GM18868 (cell line): Measurements from ENCODE around the gene PAN2.
"Not testable (repeated sequence)": the region's sequence is repeated elsewhere in the genome, so short reads cannot be mapped to it uniquely, and the experiment has no call there.

ENCODE experiments used
- ATAC-seq: cut with Tn5 transposase; IDR thresholded peaks from one replicate; pipeline ENCODE4 v1.9.1; 2021; ENCODE audit warnings: mild to moderate bottlenecking, moderate library complexity; ENCODE audit not compliant: unreplicated experiment

The PAN2 gene

DNA sequence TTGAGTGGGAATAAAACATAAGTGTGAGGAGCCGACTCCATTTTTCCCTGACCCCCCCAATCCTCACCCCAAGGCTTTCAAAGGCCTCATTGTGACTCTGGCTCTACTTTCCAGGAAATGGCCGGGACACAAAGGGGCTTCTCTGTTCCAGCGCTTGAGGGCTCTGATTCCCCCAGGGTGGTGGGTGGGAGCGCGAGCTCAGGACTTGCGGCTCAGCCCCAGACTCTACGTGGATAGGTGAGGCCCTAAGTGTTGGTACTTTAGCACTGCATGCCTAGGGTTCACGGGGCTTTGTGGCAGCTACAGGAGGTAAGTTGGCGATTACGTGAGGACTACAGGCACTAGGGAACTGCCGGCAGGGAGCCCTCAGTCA, 18.6 kb downstream of the PAN2 start:
- no peak for ATAC-seq

DNA sequence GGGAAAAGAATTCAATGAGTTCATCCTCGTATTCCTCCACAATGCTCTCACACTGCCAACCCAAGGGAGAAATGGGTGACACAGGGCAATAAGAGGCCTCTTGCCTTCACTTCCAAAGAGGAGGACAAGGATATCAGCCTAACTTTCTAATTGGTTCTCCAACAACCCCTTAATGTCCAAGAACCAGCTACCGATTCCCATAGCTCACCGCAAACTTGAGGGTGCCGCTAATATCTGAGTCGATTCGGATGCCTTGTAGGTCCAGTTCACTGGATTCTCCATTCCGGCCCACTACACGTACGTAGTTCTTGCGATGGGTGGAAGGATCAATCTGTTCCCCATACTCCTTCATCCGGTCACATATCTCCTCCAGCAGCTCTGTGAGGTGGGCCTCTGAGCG, 22.8 kb downstream of the PAN2 start:
- no peak for ATAC-seq

DNA sequence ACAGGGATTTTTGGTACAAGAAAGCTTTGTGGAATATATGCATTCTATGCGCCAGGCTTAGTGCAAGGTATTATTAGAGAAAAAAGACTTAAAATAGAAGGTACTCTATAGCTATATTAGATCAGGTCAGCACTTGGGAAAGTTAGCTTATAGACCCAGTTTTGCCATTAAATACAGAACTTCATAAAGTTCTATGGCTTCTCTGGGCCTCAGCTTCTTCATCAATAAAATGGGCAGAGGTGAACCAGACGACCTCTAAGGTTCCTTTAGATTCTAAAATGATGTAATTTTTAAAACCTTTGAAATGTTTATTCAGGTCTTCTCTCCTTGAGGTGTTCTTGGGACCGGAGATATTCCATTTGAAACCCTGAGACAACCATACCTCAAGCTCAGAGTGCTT, 25.1 kb downstream of the PAN2 start:
- no peak for ATAC-seq

DNA sequence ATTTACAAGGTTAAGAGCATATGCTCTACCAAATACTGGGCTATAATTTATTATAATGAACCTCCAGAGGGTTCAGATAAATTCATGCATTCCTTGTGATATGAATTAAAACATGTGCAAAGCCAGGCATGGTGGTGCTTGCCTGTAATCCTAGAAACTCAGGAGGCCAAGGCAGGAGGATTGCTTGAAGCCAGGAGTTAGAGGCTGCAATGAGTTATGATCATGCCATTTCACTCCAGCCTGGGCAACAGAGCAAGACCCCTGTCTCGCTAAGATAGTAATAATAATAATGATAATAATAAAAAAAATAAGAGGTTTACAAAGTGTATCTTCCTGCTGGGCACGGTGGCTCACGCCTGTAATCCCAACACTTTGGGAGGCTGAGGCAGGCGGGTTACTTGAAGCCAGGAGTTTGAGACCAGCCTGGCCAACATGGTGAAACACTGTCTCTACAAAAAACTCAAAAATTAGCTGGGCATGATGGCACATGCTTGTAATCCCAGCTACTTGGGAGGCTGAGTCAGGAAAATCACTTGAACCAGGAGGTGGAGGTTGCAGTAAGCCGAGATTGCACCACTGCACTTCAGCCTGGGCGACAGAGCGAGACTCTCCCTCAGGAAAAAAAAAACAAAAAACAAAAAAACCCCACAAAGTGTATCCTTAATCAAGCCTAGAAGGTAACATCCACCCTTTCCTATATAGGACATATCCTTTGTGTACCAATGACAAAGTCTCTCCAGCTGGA, 26.4 kb downstream of the PAN2 start:
- no peak for ATAC-seq

DNA sequence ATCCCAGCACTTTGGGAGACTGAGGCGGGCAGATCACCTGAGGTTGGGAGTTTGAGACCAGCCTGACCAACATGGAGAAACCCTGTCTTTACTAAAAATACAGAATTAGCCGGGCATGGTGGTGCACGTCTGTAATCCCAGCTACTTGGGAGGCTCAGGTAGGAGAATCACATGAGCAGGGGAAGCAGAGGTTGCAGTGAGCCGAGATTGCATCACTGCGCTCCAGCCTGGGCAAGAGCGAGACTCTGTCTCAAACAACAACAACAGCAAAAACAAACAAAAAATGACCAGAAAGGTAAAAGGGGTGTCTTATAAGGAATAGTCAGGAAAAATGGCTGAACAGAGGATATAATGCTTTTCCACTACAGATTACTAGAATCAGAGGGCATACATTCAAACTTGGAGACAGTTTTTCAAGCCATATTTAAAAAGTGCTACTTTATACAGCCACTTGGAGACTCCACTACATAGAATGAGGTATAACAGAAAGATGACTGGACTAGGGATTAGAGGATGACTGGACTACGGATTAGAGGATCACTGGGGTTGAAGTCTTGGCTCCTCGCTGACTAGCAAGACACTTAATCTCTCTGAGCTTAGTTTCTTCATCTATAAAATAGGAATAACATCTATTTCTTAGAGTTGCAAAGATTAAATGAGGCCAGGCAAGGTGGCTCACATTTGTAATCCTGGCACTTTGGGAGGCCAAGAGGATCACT, 28.8 kb downstream of the PAN2 start:
- no peak for ATAC-seq

DNA sequence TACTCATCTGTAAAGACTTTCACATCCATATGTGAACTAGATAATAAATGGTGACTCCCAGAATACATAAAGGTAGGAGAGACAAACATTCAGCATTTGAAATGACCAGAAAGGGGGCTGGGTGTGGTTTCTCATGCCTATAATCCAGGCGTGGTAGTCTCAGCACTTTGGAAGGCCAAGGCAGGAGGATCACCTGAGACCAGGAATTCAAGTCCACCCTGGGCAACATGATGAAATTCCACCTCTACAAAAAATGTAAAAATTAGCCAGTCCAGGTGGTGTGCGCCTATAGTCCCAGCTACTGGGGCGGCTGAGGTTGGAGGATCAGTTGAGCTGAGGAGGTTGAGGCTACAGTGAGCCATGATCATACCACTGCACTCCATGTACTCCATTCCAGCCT, 29.5 kb downstream of the PAN2 start:
- ATAC-seq = no peak

DNA sequence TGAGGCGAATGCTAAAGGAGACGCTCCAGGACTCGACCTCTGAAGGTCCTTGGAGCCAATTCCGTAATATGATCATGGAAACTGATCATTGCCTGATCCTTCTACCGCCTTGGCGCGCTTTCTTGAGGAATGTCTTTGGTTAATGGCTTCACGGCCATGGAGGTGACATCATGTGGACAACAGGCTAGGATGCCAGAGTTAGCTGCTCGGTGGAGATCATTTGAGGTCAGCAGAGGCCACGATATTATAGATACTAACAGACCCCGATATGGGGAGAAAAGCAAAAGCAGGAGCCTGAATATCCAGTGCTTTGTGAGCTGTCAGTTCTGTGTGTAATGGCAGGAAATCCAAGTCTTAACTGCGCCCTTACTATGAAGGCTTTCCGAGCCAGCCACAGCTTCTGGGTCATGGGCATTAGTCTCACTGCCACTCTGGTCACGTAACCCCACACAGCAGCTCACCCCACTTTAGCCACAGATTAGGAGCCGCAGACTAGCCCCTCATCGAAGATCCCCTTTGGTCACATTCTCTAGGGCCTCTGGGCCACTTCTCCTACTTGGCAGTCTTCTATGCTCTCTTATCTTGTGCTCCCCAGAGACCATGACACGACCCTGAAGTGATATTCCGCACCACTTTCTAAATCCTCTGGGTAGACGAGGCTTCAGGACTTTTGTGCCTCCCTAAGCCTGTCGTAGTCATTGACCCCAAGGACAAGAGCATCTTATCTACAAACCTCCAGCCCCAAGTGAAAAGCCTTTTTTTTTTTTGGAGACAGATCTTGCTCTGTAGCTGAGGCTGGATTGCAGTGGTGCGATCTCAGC, 32.9 kb downstream of the PAN2 start:
- ATAC-seq = no peak

DNA sequence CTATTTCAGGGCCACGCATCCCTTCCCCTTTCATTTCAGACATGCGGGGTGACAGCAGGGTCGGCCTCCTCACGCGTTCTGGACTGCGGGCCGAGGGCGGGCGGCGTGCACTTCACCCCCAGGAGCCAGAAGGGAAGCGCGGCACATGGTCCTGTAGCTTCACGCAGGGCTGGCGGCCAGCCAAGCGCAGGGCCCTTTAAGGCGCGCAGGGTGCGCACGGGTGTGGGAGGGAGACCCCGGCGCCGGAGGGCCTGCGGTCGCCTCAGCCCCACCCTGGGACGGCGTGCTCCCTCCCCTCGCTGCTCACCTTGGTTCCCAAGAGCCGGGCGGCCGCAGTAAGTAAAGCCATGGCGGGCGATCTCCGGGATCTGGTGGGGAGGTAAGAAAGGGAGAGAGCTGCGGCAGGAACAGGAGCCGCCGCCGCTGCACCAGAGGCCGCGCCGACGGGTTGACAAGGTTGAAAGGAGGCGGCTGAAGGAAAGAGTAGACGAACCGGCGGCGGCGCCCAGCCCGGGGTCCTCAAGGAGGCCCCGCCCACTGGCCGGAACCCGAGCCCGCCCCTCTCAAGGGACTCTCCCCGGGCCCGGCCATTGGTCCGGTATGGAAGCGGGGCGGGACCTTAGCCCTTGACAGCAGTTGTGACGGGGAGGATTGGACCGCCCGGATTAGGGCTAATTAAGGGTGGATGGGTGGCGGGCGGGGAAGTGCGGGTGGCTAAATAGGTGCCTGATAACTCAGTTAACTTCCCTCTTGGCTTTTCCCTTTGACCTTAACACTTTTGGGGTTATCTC, 33.8 kb downstream of the PAN2 start, which contains the start of gene CS:
TSS of gene CS (minus strand) at position 478 of the 791 bp plus-strand sequence. CDS start at position 349, 129 bp downstream.
- ATAC-seq = peak; percentile 91

DNA sequence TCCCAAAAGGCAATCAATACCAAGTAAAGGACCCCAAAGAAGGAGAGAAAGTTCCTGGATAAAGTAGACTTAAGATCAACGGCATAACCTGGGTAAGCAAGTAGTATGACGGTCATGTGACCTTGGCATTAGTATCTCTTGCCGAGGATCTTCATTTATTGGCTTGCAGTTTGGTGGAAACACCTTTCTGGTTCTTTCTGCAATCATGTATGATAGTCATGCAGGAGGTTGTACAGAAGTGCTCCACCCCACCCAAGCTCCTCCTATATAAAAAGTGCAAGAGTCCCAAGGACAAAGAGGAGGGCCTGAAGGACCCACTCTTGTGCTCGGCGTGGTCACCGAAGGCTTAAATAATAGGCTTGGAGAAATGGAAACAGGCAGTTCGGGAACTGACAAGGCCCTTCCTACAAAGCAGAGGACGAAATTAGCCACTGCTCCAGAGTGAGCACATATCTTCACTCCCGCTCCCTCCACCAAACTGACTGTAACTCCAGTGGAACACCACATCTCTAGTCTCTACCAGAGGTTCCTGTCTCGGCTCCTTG, 34.4 kb downstream of the PAN2 start:
- ATAC-seq = no peak

DNA sequence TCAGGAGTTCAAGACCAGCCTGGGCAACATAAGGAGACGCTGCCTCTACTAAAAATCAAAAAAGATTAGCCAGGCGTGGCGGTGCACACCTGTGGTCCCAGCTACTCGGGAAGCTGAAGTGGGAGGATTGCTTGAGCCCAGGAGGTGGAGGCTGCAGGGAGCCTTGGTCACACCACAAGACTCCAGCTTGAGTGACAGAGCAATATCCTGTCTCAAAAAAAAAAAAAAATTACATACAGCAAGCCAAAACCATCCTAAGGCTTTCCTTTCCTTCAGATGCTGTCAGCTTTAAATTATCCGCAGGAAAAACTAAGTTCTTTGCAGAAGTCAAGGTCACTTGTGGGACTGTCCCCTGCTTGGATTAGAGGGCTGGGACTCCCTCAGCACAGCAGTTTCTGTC, 35.0 kb downstream of the PAN2 start:
- no peak for ATAC-seq

DNA sequence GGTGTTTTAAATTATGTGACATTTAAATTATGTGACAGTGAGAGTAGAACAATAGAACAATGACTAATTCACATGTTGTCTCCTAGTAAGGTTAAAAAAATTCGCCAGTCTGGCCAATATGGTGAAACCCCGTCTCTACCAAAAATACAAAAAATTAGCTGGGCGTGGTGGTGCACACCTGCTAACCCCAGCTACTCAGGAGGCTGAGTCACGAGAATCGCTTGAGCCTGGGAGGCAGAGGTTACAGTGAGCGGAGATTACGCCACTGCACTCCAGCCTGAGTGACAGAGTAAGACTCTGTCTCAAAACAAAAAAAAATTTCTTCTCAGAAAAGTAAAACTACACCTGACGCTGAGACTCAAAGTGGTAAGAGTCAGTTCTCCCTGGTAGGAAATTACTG, 36.4 kb downstream of the PAN2 start:
- ATAC-seq = no peak

DNA sequence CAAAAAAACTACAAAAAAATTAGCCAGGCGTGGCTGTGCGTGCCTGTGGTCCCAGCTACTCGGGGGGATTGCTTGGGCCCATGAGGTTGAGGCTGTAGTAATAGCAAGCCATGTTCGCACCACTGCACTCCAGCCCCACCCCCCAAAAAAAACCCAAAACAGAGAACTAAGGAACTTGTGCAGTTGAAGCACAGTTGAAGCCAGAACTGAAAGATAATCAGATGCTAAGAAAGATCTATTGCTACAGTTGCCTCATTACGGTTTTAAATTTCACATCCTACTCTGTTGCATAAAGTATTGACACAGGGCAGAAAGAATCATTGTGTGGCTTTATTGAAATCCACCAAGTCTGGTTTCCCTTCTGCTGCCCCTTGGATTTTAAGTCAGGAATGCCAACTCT, 37.5 kb downstream of the PAN2 start:
- no peak for ATAC-seq

DNA sequence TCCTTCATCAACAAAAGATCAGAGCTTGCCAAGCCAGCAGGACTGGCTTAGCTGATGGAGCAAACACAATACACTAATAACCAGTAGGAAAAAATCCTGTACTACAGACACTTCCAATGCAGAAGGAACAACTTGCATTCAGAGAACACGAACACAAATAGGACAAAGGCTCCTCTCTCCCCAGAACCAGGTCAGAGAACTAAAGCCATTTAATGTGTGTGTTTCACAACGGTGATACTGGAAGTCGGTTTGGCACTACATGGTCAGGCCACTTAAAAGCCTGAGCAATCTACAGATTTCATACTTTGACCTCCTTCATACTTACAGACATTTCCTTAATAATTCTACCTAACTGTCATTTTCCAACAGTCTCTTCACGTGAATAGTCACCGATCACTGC, 40.0 kb downstream of the PAN2 start:
- no peak for ATAC-seq

DNA sequence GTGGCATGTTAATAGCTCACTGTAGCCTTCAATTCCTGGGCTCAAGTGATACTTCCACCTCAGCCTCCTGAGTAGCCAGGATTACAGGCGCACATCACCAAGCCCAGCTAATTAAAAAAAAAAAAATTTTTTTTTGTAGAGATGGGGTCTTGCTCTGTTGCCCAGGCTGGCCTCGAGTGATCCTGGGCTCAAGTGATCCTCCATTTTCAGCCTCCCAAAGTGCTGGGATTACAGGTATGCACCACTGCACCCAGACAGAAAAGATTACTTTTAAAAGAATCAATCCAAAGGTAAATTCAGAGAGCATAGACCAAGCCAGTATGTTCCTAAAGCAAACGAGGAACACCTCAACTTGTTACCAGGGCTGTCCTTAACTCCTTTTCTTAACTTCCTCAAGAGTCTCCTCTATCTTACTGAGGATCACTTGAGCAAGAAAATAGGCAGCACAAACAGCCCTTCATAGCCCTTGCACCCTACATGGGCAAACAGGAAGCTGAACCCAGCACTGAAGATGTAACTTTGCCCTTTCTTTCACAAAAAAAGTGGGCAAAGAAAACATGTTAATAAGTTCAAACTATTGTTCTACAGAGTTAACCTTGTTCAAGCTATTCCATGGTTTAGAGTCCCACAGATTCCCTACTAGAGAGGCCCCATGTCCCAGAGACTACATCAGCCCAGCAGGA, 45.0 kb downstream of the PAN2 start:
- ATAC-seq = no peak

DNA sequence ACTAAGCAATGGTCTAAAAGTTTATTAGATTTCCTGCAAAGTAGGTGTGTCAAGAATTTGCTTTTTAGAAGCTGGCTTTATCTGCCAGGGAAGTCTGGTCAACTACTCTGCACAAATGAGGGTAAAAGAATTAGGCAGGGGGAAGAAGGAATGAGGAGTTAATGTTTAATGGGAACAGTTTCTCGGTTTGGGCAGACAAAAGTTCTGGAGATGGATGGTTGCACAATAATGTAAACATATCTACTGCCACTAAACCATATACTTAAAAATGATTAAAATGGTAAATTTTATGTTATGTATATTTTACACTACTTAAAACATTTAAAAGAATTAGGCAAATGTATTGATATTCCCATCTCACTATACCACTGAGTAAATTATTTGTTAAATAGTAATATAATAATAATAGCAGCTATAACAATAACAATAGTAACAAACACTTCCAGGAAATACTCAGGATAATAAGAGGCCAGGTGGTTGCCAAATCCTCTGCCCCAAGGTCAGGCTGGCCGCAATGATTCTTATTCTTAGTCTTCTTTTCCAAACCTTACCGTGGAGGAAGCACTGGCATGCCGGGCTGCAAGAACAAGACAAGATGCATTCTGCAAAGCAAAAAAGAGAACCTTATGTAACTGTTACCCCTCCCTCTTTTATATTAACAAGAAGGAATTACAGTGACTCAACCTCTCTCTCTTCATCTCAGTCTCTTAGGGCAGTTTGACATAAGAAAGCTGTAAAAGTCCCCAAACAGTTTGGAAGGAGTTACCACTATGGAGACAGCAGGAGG, 47.6 kb downstream of the PAN2 start:
- no peak for ATAC-seq

DNA sequence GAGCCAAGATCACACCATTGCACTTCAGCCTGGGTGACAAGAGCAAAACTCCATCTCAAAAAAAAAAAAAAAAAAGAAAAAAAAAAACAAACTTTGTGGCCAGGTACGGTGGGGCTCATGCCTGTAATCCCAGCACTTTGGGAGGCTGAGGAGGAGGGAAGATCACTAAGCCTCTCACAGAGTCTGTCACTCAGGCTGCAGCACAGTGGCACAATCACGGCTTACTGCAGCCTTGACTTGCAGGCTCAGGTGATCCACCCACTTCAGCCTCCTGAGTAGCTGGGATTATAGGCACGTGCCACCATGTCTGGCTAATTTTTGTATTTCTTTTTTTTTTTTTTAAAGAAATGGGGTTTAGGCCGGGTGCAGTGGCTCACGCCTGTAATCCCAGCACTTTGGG, 49.5 kb downstream of the PAN2 start:
- not testable (repeated sequence) for ATAC-seq

DNA sequence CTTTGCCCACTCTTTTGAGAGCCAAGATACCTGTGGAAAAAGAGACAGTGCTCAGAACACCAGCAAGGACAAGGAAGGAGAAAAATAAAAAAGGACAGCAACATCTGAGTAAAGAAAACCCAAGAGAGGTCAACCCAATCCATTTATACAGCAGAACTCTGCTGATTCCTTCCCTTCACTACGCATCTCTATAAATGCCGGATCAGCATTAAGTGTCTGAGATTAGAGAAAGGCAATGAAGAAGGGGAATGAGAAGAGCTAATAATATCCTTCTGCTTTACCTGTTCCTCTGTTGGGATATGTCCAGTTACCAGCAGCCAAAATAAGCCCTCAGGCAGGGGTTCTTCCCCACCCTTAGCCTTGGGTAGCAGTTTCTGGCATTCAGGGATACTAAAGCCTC, 51.2 kb downstream of the PAN2 start:
- ATAC-seq = no peak

DNA sequence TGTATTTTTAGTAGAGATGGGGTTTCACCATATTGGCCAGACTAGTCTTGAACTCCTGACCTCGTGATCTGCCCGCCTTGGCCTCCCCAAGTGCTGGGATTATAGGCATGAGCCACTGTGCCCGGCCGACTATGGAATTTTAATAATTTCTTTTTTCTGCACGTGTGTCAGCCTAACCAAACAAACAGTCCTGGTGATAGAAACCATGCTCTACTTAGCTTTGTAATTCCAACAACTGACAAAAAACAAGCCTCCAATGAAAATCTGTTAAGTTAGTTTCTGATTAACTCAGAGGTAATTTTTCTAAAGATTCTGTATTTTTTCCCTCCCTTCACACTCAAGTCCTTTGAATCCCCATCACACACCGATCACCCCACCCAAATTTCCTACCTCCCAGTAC, 51.8 kb downstream of the PAN2 start:
- no peak for ATAC-seq

DNA sequence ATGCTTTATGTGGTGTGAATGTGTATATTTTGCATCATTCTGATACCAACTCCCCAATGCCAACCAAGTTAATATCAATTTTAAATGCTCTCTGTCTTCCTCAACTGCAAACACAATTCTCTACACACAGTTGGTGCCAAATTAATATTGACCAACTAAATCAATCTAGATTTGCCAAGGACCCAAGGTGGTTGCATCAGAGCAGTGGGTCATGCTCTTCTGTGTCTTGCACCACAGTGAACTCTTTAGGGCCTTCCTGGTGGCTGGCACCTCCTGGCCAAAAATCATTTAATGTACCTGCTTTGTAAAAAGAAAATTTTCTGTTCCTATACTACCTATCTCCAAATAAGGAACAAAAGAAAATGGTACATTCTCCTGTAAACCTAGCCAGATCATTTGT, 53.0 kb downstream of the PAN2 start:
- ATAC-seq = no peak
